HepG2 (cell line): ENCODE data around the gene CCDC181. TPM values are rescaled to one million over a fixed set of nuclear protein-coding genes. Genes with fewer than 3 reads are reported as not detected.

ENCODE experiments used
- ATAC-seq: fragments of 200-7000 bp; cut with Tn5 transposase; 3 replicates; pipeline ENCODE4 v1.9.1; 2020; ENCODE audit warnings: mild to moderate bottlenecking, moderate library complexity
- BruUV-seq: library from RNA; stranded (reverse); fragments of 400-500 nt; replicated peaks from 2 replicates; lab custom pipeline; 2021; lab: Mats Ljungman, UMichigan
- CTCF ChIA-PET: fragments of 300-600 bp; formaldehyde crosslinking; extraction: SDS; loops from one replicate; lab custom pipeline; 2021; ENCODE audit warnings: low total read pairs, inconsistent platforms, low intra/inter-chr PET ratio; lab: Yijun Ruan, JAX
- POLR2A ChIA-PET: fragments of 350-600 bp; sonication (Branson Sonifier 250); formaldehyde crosslinking; loops from one replicate; lab custom pipeline; 2020; ENCODE audit warnings: antibody characterized with exemption, inconsistent platforms; lab: Yijun Ruan, JAX
- DNase-seq: peaks from one replicate; pipeline ENCODE4 v3.0.0-alpha.2; 2015; ENCODE audit warnings: low spot score
- FAIRE-seq: peaks from 3 replicates; lab custom pipeline; 2011; peaks lifted over from hg19 to GRCh38; lab: Jason Lieb, UNC
- H2AFZ ChIP-seq: one replicate; pipeline ENCODE4 v1.6.1; 2011; ENCODE audit warnings: low read length, inconsistent platforms
- H3K27ac ChIP-seq: fragments of 300-600 bp; 3 replicates; pipeline ENCODE4 v1.8.0; 2011; ENCODE audit warnings: mixed run types, mild to moderate bottlenecking, mixed read lengths, low read length, inconsistent platforms; ENCODE audit not compliant: insufficient read depth; ENCODE audit errors: extremely low read length
- H3K27me3 ChIP-seq, 2 experiments: fragments of 200-600 bp in 1 of 2; 2 replicates in 1 of 2; 3 replicates in 1 of 2; pipeline versions ENCODE4 v1.6.0 to v1.8.0; 2011; ENCODE audit warnings: low read length in 2 of 2, mild to moderate bottlenecking in 2 of 2, moderate library complexity in 2 of 2, inconsistent platforms in 1 of 2; ENCODE audit not compliant: insufficient read depth in 2 of 2, control insufficient read depth in 1 of 2
- H3K36me3 ChIP-seq, 2 experiments: fragments of 200-600 bp in 1 of 2; replicated peaks in 1 of 2; 2 replicates in 1 of 2; 3 replicates in 1 of 2; pipeline versions ENCODE4 v1.5.1 to v1.8.0; 2011; ENCODE audit warnings: low read length in 2 of 2, inconsistent platforms in 1 of 2; ENCODE audit not compliant: insufficient read depth in 2 of 2, control insufficient read depth in 1 of 2
- H3K4me1 ChIP-seq: 2 replicates; pipeline ENCODE4 v1.5.1; 2012; ENCODE audit warnings: low read length, inconsistent platforms; ENCODE audit not compliant: insufficient read depth
- H3K4me2 ChIP-seq: 2 replicates; pipeline ENCODE4 v1.6.0; 2011; ENCODE audit warnings: low read depth, low read length, inconsistent platforms
- H3K4me3 ChIP-seq, 3 experiments: fragments of 200-600 bp in 1 of 3; sonication (generic), shearing (Covaris generic) in 1 of 3; replicated peaks in 1 of 3; 2 replicates each; pipeline ENCODE4 v1.5.1; 2011 to 2016; ENCODE audit warnings: low read length in 3 of 3, inconsistent platforms in 2 of 3, low read depth in 2 of 3, mild to moderate bottlenecking in 2 of 3, control low read depth in 1 of 3, mixed read lengths in 1 of 3; ENCODE audit not compliant: insufficient read depth in 1 of 3
- H3K79me2 ChIP-seq: one replicate; pipeline ENCODE4 v1.6.1; 2011; ENCODE audit warnings: low read length, inconsistent platforms; ENCODE audit not compliant: insufficient read depth
- H3K9ac ChIP-seq: 2 replicates; pipeline ENCODE4 v1.6.0; 2011; ENCODE audit warnings: mild to moderate bottlenecking, low read depth, low read length, inconsistent platforms; ENCODE audit not compliant: insufficient read depth
- H3K9me3 ChIP-seq: 2 replicates; pipeline ENCODE4 v1.5.1; 2012; ENCODE audit warnings: mild to moderate bottlenecking, low read length
- H4K20me1 ChIP-seq: 2 replicates; pipeline ENCODE4 v1.6.0; 2011; ENCODE audit warnings: inconsistent platforms, mild to moderate bottlenecking, low read length, moderate library complexity; ENCODE audit not compliant: insufficient read depth
- CHD4 ChIP-seq: fragments of 200-600 bp; sonication (generic); IDR thresholded peaks from 2 replicates; pipeline ENCODE4 v1.7.0; 2017; ENCODE audit warnings: mild to moderate bottlenecking, low read length, borderline replicate concordance
- HOXD1 ChIP-seq: sonication (generic); formaldehyde crosslinking; IDR thresholded peaks from 2 replicates; pipeline ENCODE4 v1.5.0; 2020; ENCODE audit warnings: missing genetic modification reagents
- MTA1 ChIP-seq: sonication (generic); formaldehyde crosslinking; IDR thresholded peaks from 2 replicates; pipeline ENCODE4 v1.4.0; 2020; ENCODE audit warnings: missing genetic modification reagents, mild to moderate bottlenecking, borderline replicate concordance
- PAX8 ChIP-seq: sonication (generic); formaldehyde crosslinking; IDR thresholded peaks from 2 replicates; pipeline ENCODE4 v1.8.0; 2022; ENCODE audit warnings: mild to moderate bottlenecking, missing genetic modification reagents, borderline replicate concordance
- SAP130 ChIP-seq: IDR thresholded peaks from 2 replicates; pipeline ENCODE4 v1.6.1; 2016; ENCODE audit warnings: low read depth
- ZBTB7A ChIP-seq: sonication (generic); formaldehyde crosslinking; IDR thresholded peaks from 2 replicates; pipeline ENCODE4 v1.8.0; 2022; ENCODE audit warnings: mild to moderate bottlenecking, missing genetic modification reagents
- ZFP36L2 ChIP-seq: sonication (generic); formaldehyde crosslinking; IDR thresholded peaks from 2 replicates; pipeline ENCODE4 v1.4.0; 2020; ENCODE audit warnings: missing genetic modification reagents
- ZNF224 ChIP-seq: sonication (generic); formaldehyde crosslinking; IDR thresholded peaks from 2 replicates; pipeline ENCODE4 v1.5.0; 2020; ENCODE audit warnings: mild to moderate bottlenecking, missing genetic modification reagents
- ZNF441 ChIP-seq: sonication (generic); formaldehyde crosslinking; IDR thresholded peaks from 2 replicates; pipeline ENCODE4 v1.7.0; 2021; ENCODE audit warnings: missing genetic modification reagents, borderline replicate concordance
- ZNF451 ChIP-seq: sonication (generic); formaldehyde crosslinking; IDR thresholded peaks from 2 replicates; pipeline ENCODE4 v1.5.0; 2020; ENCODE audit warnings: mild to moderate bottlenecking, missing genetic modification reagents
- ZNF484 ChIP-seq: sonication (generic); formaldehyde crosslinking; IDR thresholded peaks from 2 replicates; pipeline ENCODE4 v1.5.1; 2020; ENCODE audit warnings: mild to moderate bottlenecking, low read depth, missing genetic modification reagents, borderline replicate concordance
- ZNF530 ChIP-seq: sonication (generic); formaldehyde crosslinking; IDR thresholded peaks from 2 replicates; pipeline ENCODE4 v1.5.0; 2020; ENCODE audit warnings: low read depth, mild to moderate bottlenecking, missing genetic modification reagents
- WGBS: methylation state at CpG from one replicate; pipeline ENCODE4 v1.1.6; 2017; ENCODE audit warnings: low lambda C conversion rate; 5-methylcytosine and 5-hydroxymethylcytosine counted together
- in situ Hi-C: cut with HindIII; loops from 2 replicates; pipeline ENCODE4 v1.10.0; 2017; ENCODE audit warnings: low pct_unique_long_range_greater_than_20kb; ENCODE audit not compliant: extremely low pct_ligation_motif_present
- intact Hi-C: fragments of 100-400 bp; cut with micrococcal nuclease; formaldehyde crosslinking; loops from one replicate; pipeline ENCODE4 v1.10.0; 2022; ENCODE audit not compliant: unreplicated experiment
- polyA plus RNA-seq, 8 experiments: library from polyadenylated mRNA; depleted of rRNA in 3 of 8; stranded (reverse) in 7 of 8; unstranded in 1 of 8; fragments of >200 nt; fragmentation: Illumina TruSeq in 4 of 8; extraction: Trizol in 4 of 8; gene quantifications; 2 replicates each; pipeline versions ENCODE4 v1.2.1 to v1.2.3, GENCODE V29; 2011 to 2016; ENCODE audit warnings: low read depth in 4 of 8, missing spikeins in 1 of 8, mixed read lengths in 1 of 8; ENCODE audit not compliant: insufficient read depth in 1 of 8
- small RNA-seq, 3 experiments: library from RNA; depleted of rRNA; stranded (forward); fragments of <200 nt; gene quantifications; one replicate each; pipeline ENCODE3, GENCODE V24; 2012; ENCODE audit warnings: low read depth in 2 of 3, low replicate concordance in 1 of 3; ENCODE audit not compliant: insufficient read length in 3 of 3, insufficient read depth in 2 of 3
- total RNA-seq, 5 experiments: library from RNA; depleted of rRNA; stranded (reverse); fragments of >200 nt; fragmentation: Illumina TruSeq; extraction: Trizol; gene quantifications; 2 replicates each; pipeline ENCODE4 v1.2.3, GENCODE V29; 2016; ENCODE audit warnings: low read depth in 1 of 5

Gene CCDC181
- total and polyA plus RNA-seq, 2 of the 13 experiments (the other 11 are each of a cell fraction or from before 2014, with no cell fraction given) = 0.07 TPM; not detected in 1

- Histone ChIP-seq H3K9ac (no peak overlapping the region), H3K36me3 (no peaks in the 10 kb centered on the region), H3K27ac (no peak overlapping the region), H3K4me1 (peaks cover 18% of the 10 kb centered on the region), H3K4me2 (no peak overlapping the region), H2AFZ (no peak overlapping the region), H4K20me1 (no peaks in the 10 kb centered on the region), H3K9me3 (no peaks in the 10 kb centered on the region), H3K79me2 (no peaks in the 10 kb centered on the region), H3K27me3 (no peaks in the 10 kb centered on the region), H3K4me3 (no peak overlapping the region)
- ATAC-seq (no peak), DNase-seq (peak; percentile 5), FAIRE-seq (no peak)
- WGBS = 97% methylated on average over 1 of the region's 1 CpG
- TF ChIP-seq CHD4 (no peak), PAX8 (CRISPR knock-in tag) (no peak), ZNF484 (CRISPR knock-in tag) (no peak), ZBTB7A (CRISPR knock-in tag) (no peak), ZNF441 (CRISPR knock-in tag) (no peak), HOXD1 (CRISPR knock-in tag) (no peak), SAP130 (CRISPR knock-in tag) (no peak), ZNF224 (no peak), MTA1 (CRISPR knock-in tag) (no peak), ZNF451 (no peak), ZFP36L2 (CRISPR knock-in tag) (no peak), ZNF530 (CRISPR knock-in tag) (no peak)
- ChIA-PET CTCF (no interaction called here), POLR2A (no interaction called here)
- no TSS peak for BruUV-seq
- intact Hi-C loops (loop anchor here (5.0 kb wide), 3 partner anchors 198 to 358 kb away; partner anchors contain the start of gene ATP1B1), in situ Hi-C loops (loop anchor here (5.0 to 10.0 kb wide), 2 partner anchors 221 to 733 kb away; no protein-coding TSS in a partner anchor)
Observed at GRCh38 chr1:169345511-169345910, 81.8 kb downstream of the CCDC181 start.

Small RNA genes lying within 50 kb of the gene (small RNA-seq; reads per million reads assigned to genes)
- gene AL021068.2 = 0 reads per million in 3 experiments

Other genes with a start within 250 kb of the CCDC181 start
- 22.5 and 29.5 TPM in 2 replicates for gene NME7, start 59.7 kb downstream of the CCDC181 start, total RNA-seq (2016; rRNA removed; fragmentation: Illumina TruSeq; extraction: Trizol)
- gene NME7, start 59.7 kb downstream of the CCDC181 start, polyA plus RNA-seq (2011; rRNA removed) = 5.1 and 9.4 TPM in 2 replicates
- 13.7 and 18.7 TPM in 2 replicates for gene BLZF1, start 59.3 kb downstream of the CCDC181 start, total RNA-seq (2016; rRNA removed; fragmentation: Illumina TruSeq; extraction: Trizol)
- 4.2 and 4.5 TPM in 2 replicates for gene BLZF1, start 59.3 kb downstream of the CCDC181 start, polyA plus RNA-seq (2011; rRNA removed)
- gene SLC19A2, start 58.5 kb upstream of the CCDC181 start, total RNA-seq (2016; rRNA removed; fragmentation: Illumina TruSeq; extraction: Trizol) = 19.1 and 30.4 TPM in 2 replicates
- 51.2 and 56.0 TPM in 2 replicates for gene SLC19A2, start 58.5 kb upstream of the CCDC181 start, polyA plus RNA-seq (2011; rRNA removed)
- gene F5, start 159.0 kb upstream of the CCDC181 start, total RNA-seq (2016; rRNA removed; fragmentation: Illumina TruSeq; extraction: Trizol) = 38.3 and 38.5 TPM in 2 replicates
- 64.0 and 65.5 TPM in 2 replicates for gene F5, start 159.0 kb upstream of the CCDC181 start, polyA plus RNA-seq (2011; rRNA removed)
- gene SELP, start 202.7 kb upstream of the CCDC181 start, total RNA-seq (2016; rRNA removed; fragmentation: Illumina TruSeq; extraction: Trizol) = not detected in 2 replicates
- gene SELP, start 202.7 kb upstream of the CCDC181 start, polyA plus RNA-seq (2011; rRNA removed) = 0.11 TPM in 1 of 2 replicates, not detected in the other